WTC11 (cell line): Measurements from ENCODE around the gene OR2A5. TPM values are rescaled to one million over a fixed set of nuclear protein-coding genes. Genes with fewer than 3 reads are reported as not detected.

Source experiments
- ATAC-seq: fragments of 200-7000 bp; cut with Tn5 transposase; 2 replicates; pipeline ENCODE4 v1.10.0; 2021; ENCODE audit warnings: mild to moderate bottlenecking, moderate library complexity
- CTCF ChIA-PET: fragments of 300-600 bp; sonication (Branson Sonifier 250); formaldehyde crosslinking; loops from one replicate; lab custom pipeline; 2021; ENCODE audit warnings: antibody characterized with exemption; lab: Charles Lee
- POLR2A ChIA-PET: fragments of 350-600 bp; sonication (Branson Sonifier 250); formaldehyde crosslinking; loops from one replicate; lab custom pipeline; 2021; ENCODE audit warnings: antibody characterized with exemption; lab: Charles Lee
- DNase-seq: peaks from one replicate; pipeline ENCODE4 v3.0.0; 2021; ENCODE audit warnings: low spot score
- H3K27ac Mint-ChIP-seq: 2 replicates; pipeline ENCODE4 v1.8.0; 2021; ENCODE audit warnings: mixed read lengths
- H3K27me3 Mint-ChIP-seq: 2 replicates; pipeline ENCODE4 v1.8.0; 2021; ENCODE audit warnings: low read depth, mild to moderate bottlenecking, moderate library complexity, mixed read lengths
- H3K36me3 Mint-ChIP-seq: 2 replicates; pipeline ENCODE4 v1.8.0; 2021; ENCODE audit warnings: mixed read lengths
- H3K4me1 Mint-ChIP-seq: 2 replicates; pipeline ENCODE4 v1.8.0; 2022; ENCODE audit warnings: mixed read lengths
- H3K4me3 Mint-ChIP-seq: 2 replicates; pipeline ENCODE4 v1.8.0; 2021; ENCODE audit warnings: mild to moderate bottlenecking, moderate library complexity, mixed read lengths
- H3K9me3 Mint-ChIP-seq: 2 replicates; pipeline ENCODE4 v1.8.0; 2021; ENCODE audit warnings: mixed read lengths
- E2F4 ChIP-seq: sonication (generic); formaldehyde crosslinking; IDR thresholded peaks from 2 replicates; pipeline ENCODE4 v1.8.1; 2022; ENCODE audit warnings: low read depth, mild to moderate bottlenecking, moderate library complexity, missing genetic modification reagents, borderline replicate concordance
- FOXP1 ChIP-seq: sonication (generic); formaldehyde crosslinking; IDR thresholded peaks from 2 replicates; pipeline ENCODE4 v1.8.0; 2022; ENCODE audit warnings: missing genetic modification reagents, mild to moderate bottlenecking, moderate library complexity, borderline replicate concordance
- GABPB1 ChIP-seq: sonication (generic); formaldehyde crosslinking; IDR thresholded peaks from 2 replicates; pipeline ENCODE4 v1.8.1; 2023; ENCODE audit warnings: mild to moderate bottlenecking, missing genetic modification reagents
- GTF2I ChIP-seq: fragments of 250-450 bp; sonication (Bioruptor Pico); conservative IDR thresholded peaks from 2 replicates; pipeline ENCODE4 v1.4.0; 2021; ENCODE audit warnings: mild to moderate bottlenecking
- HMGXB4 ChIP-seq: sonication (generic); formaldehyde crosslinking; IDR thresholded peaks from 2 replicates; pipeline ENCODE4 v1.8.1; 2023; ENCODE audit warnings: mild to moderate bottlenecking, moderate library complexity, missing genetic modification reagents
- MXD4 ChIP-seq: fragments of 250-450 bp; sonication (Bioruptor Pico); IDR thresholded peaks from 2 replicates; pipeline ENCODE4 v1.8.0; 2021; ENCODE audit warnings: mild to moderate bottlenecking, moderate library complexity, borderline replicate concordance
- NR2C2 ChIP-seq: sonication (generic); formaldehyde crosslinking; IDR thresholded peaks from 2 replicates; pipeline ENCODE4 v1.8.0; 2022; ENCODE audit warnings: mild to moderate bottlenecking, missing genetic modification reagents
- TEAD4 ChIP-seq: sonication (generic); formaldehyde crosslinking; IDR thresholded peaks from 2 replicates; pipeline ENCODE4 v1.8.0; 2022; ENCODE audit warnings: mild to moderate bottlenecking, missing genetic modification reagents
- ZNF138 ChIP-seq: sonication (generic); formaldehyde crosslinking; conservative IDR thresholded peaks from 2 replicates; pipeline ENCODE4 v1.8.1; 2022; ENCODE audit warnings: mild to moderate bottlenecking, moderate library complexity, missing genetic modification reagents
- ZNF396 ChIP-seq: fragments of 250-450 bp; sonication (Bioruptor Pico); IDR thresholded peaks from 2 replicates; pipeline ENCODE4 v1.8.0; 2021; ENCODE audit warnings: mild to moderate bottlenecking, moderate library complexity, borderline replicate concordance
- ZNF423 ChIP-seq: fragments of 250-450 bp; sonication (Bioruptor Pico); IDR thresholded peaks from 2 replicates; pipeline ENCODE4 v2.1.2; 2022; ENCODE audit warnings: mild to moderate bottlenecking, moderate library complexity
- total RNA-seq: library from RNA; stranded (reverse); gene quantifications from 3 replicates; pipeline ENCODE4 v1.2.3, GENCODE V29; 2021
- TF ChIP-seq, protein P1 (sequence below): fragments of 200-600 bp; IDR thresholded peaks from 2 replicates; pipeline ENCODE4 v1.8.0; 2022; ENCODE audit warnings: antibody characterized with exemption
- TF ChIP-seq, protein P2 (sequence below): fragments of 250-450 bp; sonication (Bioruptor Pico); IDR thresholded peaks from 2 replicates; pipeline ENCODE4 v1.9.0; 2021; ENCODE audit warnings: mild to moderate bottlenecking
- TF ChIP-seq, protein P3 (sequence below): sonication (generic); formaldehyde crosslinking; IDR thresholded peaks from 2 replicates; pipeline ENCODE4 v1.8.0; 2022; ENCODE audit warnings: mild to moderate bottlenecking, missing genetic modification reagents
- TF ChIP-seq, protein P4 (sequence below): fragments of 250-450 bp; sonication (Bioruptor Pico); IDR thresholded peaks from 2 replicates; pipeline ENCODE4 v1.9.0; 2021; ENCODE audit warnings: mild to moderate bottlenecking

Gene OR2A5
- total RNA-seq, 1 experiment from 2014 or later, result not detected

- TF ChIP-seq E2F4 (CRISPR knock-in tag), result no peak
- TF ChIP-seq TEAD4, result no peak
- TF ChIP-seq, protein P1, sequence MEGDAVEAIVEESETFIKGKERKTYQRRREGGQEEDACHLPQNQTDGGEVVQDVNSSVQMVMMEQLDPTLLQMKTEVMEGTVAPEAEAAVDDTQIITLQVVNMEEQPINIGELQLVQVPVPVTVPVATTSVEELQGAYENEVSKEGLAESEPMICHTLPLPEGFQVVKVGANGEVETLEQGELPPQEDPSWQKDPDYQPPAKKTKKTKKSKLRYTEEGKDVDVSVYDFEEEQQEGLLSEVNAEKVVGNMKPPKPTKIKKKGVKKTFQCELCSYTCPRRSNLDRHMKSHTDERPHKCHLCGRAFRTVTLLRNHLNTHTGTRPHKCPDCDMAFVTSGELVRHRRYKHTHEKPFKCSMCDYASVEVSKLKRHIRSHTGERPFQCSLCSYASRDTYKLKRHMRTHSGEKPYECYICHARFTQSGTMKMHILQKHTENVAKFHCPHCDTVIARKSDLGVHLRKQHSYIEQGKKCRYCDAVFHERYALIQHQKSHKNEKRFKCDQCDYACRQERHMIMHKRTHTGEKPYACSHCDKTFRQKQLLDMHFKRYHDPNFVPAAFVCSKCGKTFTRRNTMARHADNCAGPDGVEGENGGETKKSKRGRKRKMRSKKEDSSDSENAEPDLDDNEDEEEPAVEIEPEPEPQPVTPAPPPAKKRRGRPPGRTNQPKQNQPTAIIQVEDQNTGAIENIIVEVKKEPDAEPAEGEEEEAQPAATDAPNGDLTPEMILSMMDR, result 0 out of 2 replicates have a peak, but pooled peaks have one; percentile 13
- TF ChIP-seq, protein P2, sequence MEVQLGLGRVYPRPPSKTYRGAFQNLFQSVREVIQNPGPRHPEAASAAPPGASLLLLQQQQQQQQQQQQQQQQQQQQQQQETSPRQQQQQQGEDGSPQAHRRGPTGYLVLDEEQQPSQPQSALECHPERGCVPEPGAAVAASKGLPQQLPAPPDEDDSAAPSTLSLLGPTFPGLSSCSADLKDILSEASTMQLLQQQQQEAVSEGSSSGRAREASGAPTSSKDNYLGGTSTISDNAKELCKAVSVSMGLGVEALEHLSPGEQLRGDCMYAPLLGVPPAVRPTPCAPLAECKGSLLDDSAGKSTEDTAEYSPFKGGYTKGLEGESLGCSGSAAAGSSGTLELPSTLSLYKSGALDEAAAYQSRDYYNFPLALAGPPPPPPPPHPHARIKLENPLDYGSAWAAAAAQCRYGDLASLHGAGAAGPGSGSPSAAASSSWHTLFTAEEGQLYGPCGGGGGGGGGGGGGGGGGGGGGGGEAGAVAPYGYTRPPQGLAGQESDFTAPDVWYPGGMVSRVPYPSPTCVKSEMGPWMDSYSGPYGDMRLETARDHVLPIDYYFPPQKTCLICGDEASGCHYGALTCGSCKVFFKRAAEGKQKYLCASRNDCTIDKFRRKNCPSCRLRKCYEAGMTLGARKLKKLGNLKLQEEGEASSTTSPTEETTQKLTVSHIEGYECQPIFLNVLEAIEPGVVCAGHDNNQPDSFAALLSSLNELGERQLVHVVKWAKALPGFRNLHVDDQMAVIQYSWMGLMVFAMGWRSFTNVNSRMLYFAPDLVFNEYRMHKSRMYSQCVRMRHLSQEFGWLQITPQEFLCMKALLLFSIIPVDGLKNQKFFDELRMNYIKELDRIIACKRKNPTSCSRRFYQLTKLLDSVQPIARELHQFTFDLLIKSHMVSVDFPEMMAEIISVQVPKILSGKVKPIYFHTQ, result no peak
- Mint-ChIP-seq H3K27me3 (no peaks in the 10 kb centered on the region), H3K27ac (no peak overlapping the region), H3K4me3 (no peak overlapping the region), H3K4me1 (peaks cover 3% of the 10 kb centered on the region; the same call in 1 of the 2 replicates), H3K9me3 (no peaks in the 10 kb centered on the region), H3K36me3 (no peaks in the 10 kb centered on the region)
- POLR2A ChIA-PET, result no interaction called here
- ATAC-seq, result no peak
- DNase-seq, result no peak
- CTCF ChIA-PET, result interaction anchor here (1.0 to 1.6 kb wide), 3 partner anchors 101 to 134 kb away, joined by 3 to 7 read pairs (median 3); partner anchors contain the start of gene TCAF1
These were observed 21.7 kb upstream of the OR2A5 start for GRCh38 chr7:144027070-144027469.

- Mint-ChIP-seq H3K27ac (no peak overlapping the region), H3K27me3 (no peaks in the 10 kb centered on the region), H3K9me3 (no peaks in the 10 kb centered on the region), H3K4me3 (no peak overlapping the region), H3K36me3 (no peaks in the 10 kb centered on the region), H3K4me1 (0 out of 2 replicates have a peak, but pooled peaks cover 3% of the 10 kb centered on the region)
- ChIA-PET CTCF (interaction anchor here (1.0 to 1.6 kb wide), 3 partner anchors 100 to 135 kb away, joined by 3 to 7 read pairs (median 3); partner anchors contain the start of gene TCAF1), POLR2A (no interaction called here)
- TF ChIP-seq MXD4 (no peak), GABPB1 (CRISPR knock-in tag) (no peak), ZNF396 (no peak), FOXP1 (no peak)
- ATAC-seq, result no peak
- no peak for DNase-seq
These were observed 20.8 kb upstream of the OR2A5 start for GRCh38 chr7:144027974-144028373.

DNA sequence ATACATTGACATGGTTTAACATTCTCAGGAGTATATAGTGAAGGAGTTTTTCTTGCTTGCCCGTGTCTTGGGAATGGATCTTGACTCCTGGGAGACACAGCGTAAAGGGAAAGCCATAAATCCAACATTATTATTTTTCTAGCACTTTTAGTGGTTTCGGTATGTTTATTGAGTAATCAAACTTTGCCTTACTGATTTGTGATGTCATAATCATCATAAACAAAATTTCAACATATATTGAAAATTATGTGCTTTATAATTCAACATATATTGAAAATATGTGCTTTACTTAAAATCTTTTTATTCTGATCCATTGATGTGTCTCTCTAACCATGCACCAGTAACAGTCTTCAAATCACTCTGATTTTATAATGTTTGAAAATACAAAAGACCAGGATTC, 20.2 kb upstream of the OR2A5 start:
- no peaks in the 10 kb centered on the region for H3K9me3 Mint-ChIP-seq
- ChIA-PET POLR2A (no interaction called here), CTCF (interaction anchor here (1.6 kb wide), 1 partner anchor 99 kb away, joined by 7 read pairs; no protein-coding TSS in a partner anchor)
- H3K4me1 Mint-ChIP-seq, result 0 out of 2 replicates have a peak, but pooled peaks cover 5% of the 10 kb centered on the region
- ATAC-seq, result no peak
- H3K36me3 Mint-ChIP-seq, result no peaks in the 10 kb centered on the region
- DNase-seq, result no peak
- no peak overlapping the region for H3K27ac Mint-ChIP-seq
- H3K27me3 Mint-ChIP-seq, result no peaks in the 10 kb centered on the region
- TF ChIP-seq, protein P3, sequence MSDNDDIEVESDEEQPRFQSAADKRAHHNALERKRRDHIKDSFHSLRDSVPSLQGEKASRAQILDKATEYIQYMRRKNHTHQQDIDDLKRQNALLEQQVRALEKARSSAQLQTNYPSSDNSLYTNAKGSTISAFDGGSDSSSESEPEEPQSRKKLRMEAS, result no peak
- TF ChIP-seq, protein P4, sequence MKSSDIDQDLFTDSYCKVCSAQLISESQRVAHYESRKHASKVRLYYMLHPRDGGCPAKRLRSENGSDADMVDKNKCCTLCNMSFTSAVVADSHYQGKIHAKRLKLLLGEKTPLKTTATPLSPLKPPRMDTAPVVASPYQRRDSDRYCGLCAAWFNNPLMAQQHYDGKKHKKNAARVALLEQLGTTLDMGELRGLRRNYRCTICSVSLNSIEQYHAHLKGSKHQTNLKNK (CRISPR knock-in tag), result no peak
- TF ChIP-seq GTF2I (no peak), HMGXB4 (CRISPR knock-in tag) (no peak), NR2C2 (CRISPR knock-in tag) (no peak), ZNF138 (CRISPR knock-in tag) (no peak), ZNF423 (no peak)
- H3K4me3 Mint-ChIP-seq, result no peak overlapping the region
